HG03159 (cell line): ENCODE results near the gene GPM6B.

Source experiments
- ATAC-seq: cut with Tn5 transposase; IDR thresholded peaks from one replicate; pipeline ENCODE4 v1.9.1; 2021; ENCODE audit warnings: mild to moderate bottlenecking, moderate library complexity; ENCODE audit not compliant: unreplicated experiment

Gene GPM6B

GRCh38 chrX:13770013-13770535 is 46.8 kb downstream of the GPM6B start:
- no peak for ATAC-seq

GRCh38 chrX:13768939-13769338 is 48.0 kb downstream of the GPM6B start:
- ATAC-seq: no peak

GRCh38 chrX:13764765-13765164 is 52.1 kb downstream of the GPM6B start:
- ATAC-seq: no peak

DNA sequence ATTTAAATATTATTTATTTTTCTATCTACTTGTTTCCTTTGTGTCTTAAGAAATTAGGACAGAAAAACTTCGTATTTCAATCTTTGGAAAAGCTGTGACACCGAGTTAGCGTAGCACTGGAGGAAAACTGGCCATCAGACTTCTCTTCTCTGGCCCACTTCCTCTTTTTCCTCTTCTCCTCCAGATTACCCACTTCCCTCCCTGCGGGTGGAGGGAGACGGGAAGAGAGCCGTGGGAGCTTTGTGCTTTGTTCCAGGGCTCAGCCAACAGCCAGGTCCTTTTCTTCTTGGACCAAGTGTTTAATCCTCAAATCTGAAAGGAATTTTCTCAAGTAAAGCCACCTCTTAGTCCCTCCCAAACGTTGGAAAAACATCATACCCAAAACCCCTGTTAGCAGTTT is 52.6 kb downstream of the GPM6B start:
- no peak for ATAC-seq

- ATAC-seq: no peak
Observed at GRCh38 chrX:13763489-13763888, 53.4 kb downstream of the GPM6B start.

- peak; percentile 59 for ATAC-seq
Observed at GRCh38 chrX:13761606-13762414, 55.1 kb downstream of the GPM6B start.

- no peak for ATAC-seq
Observed at GRCh38 chrX:13760426-13760825, 56.5 kb downstream of the GPM6B start.

DNA sequence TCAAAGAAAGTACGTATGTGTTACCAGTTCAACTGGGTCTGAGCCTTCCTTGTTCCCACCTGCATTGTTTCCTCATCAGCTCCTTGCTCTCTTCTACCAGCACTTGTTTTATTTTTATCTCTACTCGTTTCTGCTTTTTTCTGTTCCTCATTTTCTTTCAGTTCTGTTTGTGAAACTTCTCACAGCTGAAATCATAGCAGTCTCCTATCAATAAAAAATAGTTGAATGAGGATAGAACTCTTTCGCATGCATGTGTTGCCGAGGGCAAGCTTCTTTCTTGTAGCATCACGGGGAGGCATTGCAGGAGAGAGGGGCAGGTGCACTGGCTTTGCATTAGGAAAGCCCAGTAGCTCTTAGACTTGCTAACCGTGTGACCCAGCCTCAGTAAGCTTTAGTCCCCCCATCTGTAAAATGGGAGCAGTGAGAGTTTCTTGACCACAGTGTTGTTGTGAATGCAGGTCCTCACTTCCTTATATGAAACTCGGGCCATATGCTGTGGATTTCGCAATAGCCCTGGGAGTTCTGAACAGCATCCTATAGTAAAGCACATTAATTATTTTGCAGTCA is 57.7 kb downstream of the GPM6B start:
- ATAC-seq: peak; percentile 64

GRCh38 chrX:13756381-13756780 is 60.5 kb downstream of the GPM6B start:
- no peak for ATAC-seq

GRCh38 chrX:13755254-13755653 is 61.6 kb downstream of the GPM6B start:
- no peak for ATAC-seq

- ATAC-seq: no peak
Observed at GRCh38 chrX:13754765-13755164, 62.1 kb downstream of the GPM6B start.

DNA sequence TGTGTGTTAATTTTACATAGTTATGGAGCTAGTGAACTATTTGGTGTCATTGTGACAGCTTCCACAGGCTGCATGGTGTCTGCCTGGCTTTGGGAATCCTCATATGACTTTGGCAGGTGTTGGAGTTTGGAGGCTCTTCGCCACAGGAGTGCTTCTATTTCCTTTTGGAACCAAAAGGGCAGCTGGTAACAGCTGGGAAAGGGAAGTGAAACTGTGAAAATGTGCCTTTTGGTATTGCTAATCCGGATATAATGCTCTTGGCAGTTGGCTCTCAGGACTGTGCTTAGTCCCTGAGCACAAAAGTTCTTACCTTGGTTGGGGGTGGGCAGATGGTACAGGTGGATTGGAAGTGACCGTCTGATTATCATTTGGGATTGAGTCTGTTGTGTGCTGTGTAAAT is 64.2 kb downstream of the GPM6B start:
- peak; percentile 67 for ATAC-seq

GRCh38 chrX:13752141-13752540 is 64.8 kb downstream of the GPM6B start:
- no peak for ATAC-seq

GRCh38 chrX:13750812-13751211 is 66.1 kb downstream of the GPM6B start:
- ATAC-seq: no peak

DNA sequence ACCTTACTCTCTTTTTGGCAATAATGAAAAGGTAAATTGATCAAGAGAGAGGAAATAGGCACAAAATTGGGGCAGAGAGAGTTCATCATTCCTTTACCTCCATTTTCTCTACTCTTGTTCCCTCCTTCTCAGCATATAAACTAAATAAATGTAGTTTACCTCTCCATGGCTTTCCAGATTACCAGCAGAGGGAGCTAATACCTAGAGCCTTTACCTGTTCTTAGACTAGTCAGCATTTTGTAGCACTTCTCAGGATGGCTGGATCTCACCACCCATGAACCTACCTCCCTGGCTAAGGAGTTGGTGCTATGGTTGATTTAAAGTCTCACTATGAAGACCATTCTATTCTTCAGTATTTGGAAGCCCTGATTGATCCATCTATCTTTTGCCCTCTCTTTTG is 66.7 kb downstream of the GPM6B start:
- ATAC-seq: no peak

- ATAC-seq: no peak
Observed at GRCh38 chrX:13748486-13748885, 68.4 kb downstream of the GPM6B start.

GRCh38 chrX:13747836-13748235 is 69.1 kb downstream of the GPM6B start:
- no peak for ATAC-seq

- peak; percentile 82 for ATAC-seq
Observed at GRCh38 chrX:13742397-13743176, 74.3 kb downstream of the GPM6B start.

GRCh38 chrX:13741695-13742094 is 75.2 kb downstream of the GPM6B start:
- ATAC-seq: no peak

GRCh38 chrX:13734278-13735172 is 82.4 kb downstream of the GPM6B start, which contains the start of the genes OFD1 and TRAPPC2:
Gene OFD1 (plus strand): TSS chrX:13734748. CDS start chrX:13735072, 324 bp downstream.
Gene TRAPPC2 (minus strand): TSS chrX:13734620. CDS start chrX:13719963, 14,657 bp downstream.
- ATAC-seq: peak; percentile 94
